ENCODE results near the gene EFR3B.
"Not testable (repeated sequence)": the region's sequence is repeated elsewhere in the genome, so short reads cannot be mapped to it uniquely, and the experiment has no call there.

Gene EFR3B

GRCh38 chr2:25115249-25115883 is 73.5 kb downstream of the EFR3B start:
- DNase-seq, result no peak

- no peak for DNase-seq
Observed at GRCh38 chr2:25115902-25116301, 74.0 kb downstream of the EFR3B start.

GRCh38 chr2:25116956-25117355 is 75.1 kb downstream of the EFR3B start:
- DNase-seq, result no peak

- no peak for DNase-seq
Observed at GRCh38 chr2:25119263-25119662, 77.4 kb downstream of the EFR3B start.

- DNase-seq, result no peak
Observed at GRCh38 chr2:25122367-25122766, 80.5 kb downstream of the EFR3B start.

- DNase-seq, result no peak
Observed at GRCh38 chr2:25123682-25124081, 81.8 kb downstream of the EFR3B start.

GRCh38 chr2:25125189-25125588 is 83.3 kb downstream of the EFR3B start:
- DNase-seq, result no peak

- DNase-seq, result no peak
Observed at GRCh38 chr2:25125976-25126375, 84.1 kb downstream of the EFR3B start.

GRCh38 chr2:25127071-25127470 is 85.2 kb downstream of the EFR3B start:
- not testable (repeated sequence) for DNase-seq

GRCh38 chr2:25127646-25128045 is 85.8 kb downstream of the EFR3B start:
- no peak for DNase-seq

- no peak for DNase-seq
Observed at GRCh38 chr2:25129901-25130520, 88.1 kb downstream of the EFR3B start.

GRCh38 chr2:25131253-25131566 is 89.3 kb downstream of the EFR3B start:
- no peak for DNase-seq

GRCh38 chr2:25131567-25132298 is 89.9 kb downstream of the EFR3B start:
- DNase-seq, result no peak

- DNase-seq, result no peak
Observed at GRCh38 chr2:25132299-25132635, 90.4 kb downstream of the EFR3B start.

GRCh38 chr2:25132693-25133092 is 90.8 kb downstream of the EFR3B start:
- no peak for DNase-seq

GRCh38 chr2:25140535-25140934 is 98.7 kb downstream of the EFR3B start:
- not testable (repeated sequence) for DNase-seq

- no peak for DNase-seq
Observed at GRCh38 chr2:25141120-25141519, 99.2 kb downstream of the EFR3B start.

- DNase-seq, result no peak
Observed at GRCh38 chr2:25145803-25146202, 103.9 kb downstream of the EFR3B start.

- DNase-seq, result no peak
Observed at GRCh38 chr2:25146896-25147295, 105.0 kb downstream of the EFR3B start.

GRCh38 chr2:25149646-25150045 is 107.8 kb downstream of the EFR3B start:
- no peak for DNase-seq

- not testable (repeated sequence) for DNase-seq
Observed at GRCh38 chr2:25150993-25151392, 109.1 kb downstream of the EFR3B start.

GRCh38 chr2:25151718-25152117 is 109.8 kb downstream of the EFR3B start:
- DNase-seq, result no peak

GRCh38 chr2:25155401-25155800 is 113.5 kb downstream of the EFR3B start:
- no peak for DNase-seq

GRCh38 chr2:25158096-25158852 is 116.4 kb downstream of the EFR3B start:
- DNase-seq, result no peak

Data from activated CD4-positive, CD25-positive, alpha-beta regulatory T cell (primary cell).